Activated CD4-positive, alpha-beta T cell treated with anti-CD3 and anti-CD28 coated beads, Interleukin-2, amount 50 U/mL, for 24 hours (primary cell): ENCODE measurements around the gene LMBRD1.
"Not testable (repeated sequence)": the region's sequence is repeated elsewhere in the genome, so short reads cannot be mapped to it uniquely, and the experiment has no call there.

ENCODE experiments used
- DNase-seq, 2 donors: peaks; one replicate each; pipeline ENCODE4 v3.0.0-alpha.2; 2020; ENCODE audit warnings: low read depth in 1 of 2, low spot score in 1 of 2

LMBRD1 gene

GRCh38 chr6:69796642-69797390 lies at the start of gene LMBRD1:
Gene LMBRD1 (minus strand): TSS chr6:69797010. CDS start chr6:69796881, 129 bp downstream.
- DNase-seq: peak; percentile 98 to 100

GRCh38 chr6:69846312-69846711 lies 49.5 kb upstream of the LMBRD1 start:
- no peak for DNase-seq

- DNase-seq: no peak
These were observed 46.4 kb upstream of the LMBRD1 start for GRCh38 chr6:69843189-69843588.

GRCh38 chr6:69841862-69842261 lies 45.1 kb upstream of the LMBRD1 start:
- no peak for DNase-seq

GRCh38 chr6:69835414-69836179 lies 38.8 kb upstream of the LMBRD1 start:
- DNase-seq: no peak

GRCh38 chr6:69832558-69832957 lies 35.7 kb upstream of the LMBRD1 start:
- no peak for DNase-seq

GRCh38 chr6:69827276-69827893 lies 30.6 kb upstream of the LMBRD1 start:
- DNase-seq: no peak

GRCh38 chr6:69825904-69826303 lies 29.1 kb upstream of the LMBRD1 start:
- DNase-seq: no peak

GRCh38 chr6:69824355-69824754 lies 27.5 kb upstream of the LMBRD1 start:
- not testable (repeated sequence) for DNase-seq

- DNase-seq: no peak
These were observed 23.6 kb upstream of the LMBRD1 start for GRCh38 chr6:69820438-69820837.

- no peak for DNase-seq
These were observed 23.2 kb upstream of the LMBRD1 start for GRCh38 chr6:69820018-69820417.

- DNase-seq: no peak
These were observed 22.3 kb upstream of the LMBRD1 start for GRCh38 chr6:69819138-69819537.

- no peak for DNase-seq
These were observed 21.6 kb upstream of the LMBRD1 start for GRCh38 chr6:69818223-69818930.

- no peak for DNase-seq
These were observed 20.5 kb upstream of the LMBRD1 start for GRCh38 chr6:69817358-69817757.

- no peak for DNase-seq
These were observed 19.8 kb upstream of the LMBRD1 start for GRCh38 chr6:69816569-69816968.

GRCh38 chr6:69816026-69816425 lies 19.2 kb upstream of the LMBRD1 start:
- no peak for DNase-seq

- no peak for DNase-seq
These were observed 16.7 kb upstream of the LMBRD1 start for GRCh38 chr6:69813508-69813907.

GRCh38 chr6:69812746-69813427 lies 16.1 kb upstream of the LMBRD1 start:
- DNase-seq: no peak

GRCh38 chr6:69802995-69803394 lies 6.2 kb upstream of the LMBRD1 start:
- DNase-seq: no peak

- DNase-seq: no peak
These were observed 4.9 kb upstream of the LMBRD1 start for GRCh38 chr6:69801711-69802110.

GRCh38 chr6:69801225-69801624 lies 4.4 kb upstream of the LMBRD1 start:
- no peak for DNase-seq
